ENCODE data around the gene PAX7. TPM values are rescaled to one million over a fixed set of nuclear protein-coding genes. Genes with fewer than 3 reads are reported as not detected.

Gene PAX7
- total and polyA plus RNA-seq, 2 donors (not counting 3 experiments of a cell fraction or from before 2014, with no cell fraction given), result not detected

DNA sequence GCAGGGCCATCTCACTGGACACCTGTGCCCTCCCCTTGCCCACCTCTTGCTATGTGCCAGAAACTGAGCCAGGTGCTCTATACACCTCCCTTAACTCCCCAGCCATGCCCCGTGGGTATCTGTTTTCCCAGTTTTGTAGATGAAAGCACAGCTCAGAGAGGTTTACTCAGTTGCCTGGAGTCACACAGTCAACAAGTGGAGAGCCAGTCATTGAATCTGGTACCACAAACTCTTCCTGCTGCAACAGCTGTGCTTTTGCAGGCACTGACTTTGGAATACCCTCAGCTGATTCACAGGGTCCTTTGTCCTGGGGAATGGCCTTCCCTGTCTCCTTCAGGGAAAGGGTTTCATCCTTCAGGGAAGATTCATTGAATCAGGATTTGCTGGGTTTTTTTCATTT is 22.1 kb downstream of the PAX7 start:
- H3K27me3 ChIP-seq (ENCODE audit: control insufficient read depth in 2 of 2, insufficient read depth in 2 of 2, low read length in 2 of 2), result peaks cover 23 to 35% of the 10 kb centered on the region in 2 experiments
- no peak for DNase-seq (ENCODE audit: low read depth, low spot score)
- ChIA-PET POLR2A (no interaction called here), CTCF (no interaction called here)
- TF ChIP-seq POLR2A (IDR thresholded peaks at IDR 0.05; ENCODE audit: low read depth, low read length) (no peak), EZH2 (IDR thresholded peaks at IDR 0.05; ENCODE audit: borderline replicate concordance, low read depth, low read length, severe bottlenecking) (peak; percentile 20)
- H3K79me2 ChIP-seq (ENCODE audit: control insufficient read depth, insufficient read depth, low read length), result no peaks in the 10 kb centered on the region
- H3K9me3 ChIP-seq (replicated peaks; ENCODE audit: control insufficient read depth, insufficient read depth, low read length), result no peaks in the 10 kb centered on the region
- H3K4me2 ChIP-seq (ENCODE audit: insufficient read depth, low read length), result no peak overlapping the region
- no peak for FAIRE-seq
- no peak overlapping the region for H3K4me3 ChIP-seq (replicated peaks in 1 of 3; ENCODE audit: insufficient read depth in 1 of 3, low read depth in 1 of 3, low read length in 3 of 3)
- dilution Hi-C loops (cut with MboI; ENCODE audit: extremely low pct_ligation_motif_present, low sequenced_read_pairs) (no loop called here), intact Hi-C loops (cut with micrococcal nuclease) (no loop called here)
- no peaks in the 10 kb centered on the region for H3K9me1 ChIP-seq (replicated peaks; ENCODE audit: control insufficient read depth, extremely low read depth, insufficient read depth, low read length)
- H3K4me1 ChIP-seq (ENCODE audit: control insufficient read depth, extremely low read depth, insufficient read depth, low read length), result no peaks in the 10 kb centered on the region
- H3K9ac ChIP-seq (replicated peaks; ENCODE audit: extremely low read depth, insufficient read depth, low read length), result no peak overlapping the region
- no peak overlapping the region for H2AFZ ChIP-seq (ENCODE audit: low read depth, low read length)
- no peaks in the 10 kb centered on the region for H3K36me3 ChIP-seq (ENCODE audit: control insufficient read depth in 2 of 2, extremely low read depth in 1 of 2, insufficient read depth in 2 of 2, low read length in 2 of 2)
- no TSS peak for BruUV-seq (replicated peaks)
- no peaks in the 10 kb centered on the region for H4K20me1 ChIP-seq (replicated peaks; ENCODE audit: control insufficient read depth, extremely low read depth, insufficient read depth, low read length)
- no peak overlapping the region for H3K27ac ChIP-seq (ENCODE audit: insufficient read depth, low read depth, low read length)

DNA sequence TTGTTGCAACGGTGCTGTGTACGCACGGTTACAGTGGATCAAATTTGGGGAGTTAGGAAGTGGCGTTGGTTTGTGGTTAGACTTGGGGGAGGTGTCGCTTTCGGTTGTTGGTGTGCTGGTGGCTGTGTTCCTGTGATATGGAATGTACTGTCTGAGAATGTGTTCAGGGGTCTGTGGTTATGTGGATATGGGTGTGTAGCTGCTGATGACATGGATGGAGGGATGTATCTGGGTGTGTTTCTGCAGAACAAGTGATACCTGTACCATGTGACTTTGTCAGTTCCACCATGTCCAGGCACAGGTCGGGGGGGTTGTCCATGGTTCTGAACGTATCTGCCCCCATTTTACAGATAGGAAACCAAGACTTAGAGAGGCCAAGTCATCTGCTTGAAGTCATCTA is 22.7 kb downstream of the PAX7 start:
- no peaks in the 10 kb centered on the region for H4K20me1 ChIP-seq (replicated peaks; ENCODE audit: control insufficient read depth, extremely low read depth, insufficient read depth, low read length)
- no peaks in the 10 kb centered on the region for H3K9me3 ChIP-seq (replicated peaks; ENCODE audit: control insufficient read depth, insufficient read depth, low read length)
- no peak overlapping the region for H2AFZ ChIP-seq (ENCODE audit: low read depth, low read length)
- TF ChIP-seq EZH2 (IDR thresholded peaks at IDR 0.05; ENCODE audit: borderline replicate concordance, low read depth, low read length, severe bottlenecking), result peak; percentile 49
- TF ChIP-seq, protein P1, sequence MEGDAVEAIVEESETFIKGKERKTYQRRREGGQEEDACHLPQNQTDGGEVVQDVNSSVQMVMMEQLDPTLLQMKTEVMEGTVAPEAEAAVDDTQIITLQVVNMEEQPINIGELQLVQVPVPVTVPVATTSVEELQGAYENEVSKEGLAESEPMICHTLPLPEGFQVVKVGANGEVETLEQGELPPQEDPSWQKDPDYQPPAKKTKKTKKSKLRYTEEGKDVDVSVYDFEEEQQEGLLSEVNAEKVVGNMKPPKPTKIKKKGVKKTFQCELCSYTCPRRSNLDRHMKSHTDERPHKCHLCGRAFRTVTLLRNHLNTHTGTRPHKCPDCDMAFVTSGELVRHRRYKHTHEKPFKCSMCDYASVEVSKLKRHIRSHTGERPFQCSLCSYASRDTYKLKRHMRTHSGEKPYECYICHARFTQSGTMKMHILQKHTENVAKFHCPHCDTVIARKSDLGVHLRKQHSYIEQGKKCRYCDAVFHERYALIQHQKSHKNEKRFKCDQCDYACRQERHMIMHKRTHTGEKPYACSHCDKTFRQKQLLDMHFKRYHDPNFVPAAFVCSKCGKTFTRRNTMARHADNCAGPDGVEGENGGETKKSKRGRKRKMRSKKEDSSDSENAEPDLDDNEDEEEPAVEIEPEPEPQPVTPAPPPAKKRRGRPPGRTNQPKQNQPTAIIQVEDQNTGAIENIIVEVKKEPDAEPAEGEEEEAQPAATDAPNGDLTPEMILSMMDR (IDR thresholded peaks at IDR 0.05; ENCODE audit: extremely low read depth in 1 of 2, insufficient read depth in 1 of 2, low read depth in 1 of 2, low read length in 2 of 2), result no peak
- H3K36me3 ChIP-seq (ENCODE audit: control insufficient read depth in 2 of 2, extremely low read depth in 1 of 2, insufficient read depth in 2 of 2, low read length in 2 of 2), result no peaks in the 10 kb centered on the region
- no peak overlapping the region for H3K4me2 ChIP-seq (ENCODE audit: insufficient read depth, low read length)
- no peak overlapping the region for H3K4me3 ChIP-seq (replicated peaks in 1 of 3; ENCODE audit: insufficient read depth in 1 of 3, low read depth in 1 of 3, low read length in 3 of 3)
- BruUV-seq (replicated peaks), result no TSS peak
- H3K79me2 ChIP-seq (ENCODE audit: control insufficient read depth, insufficient read depth, low read length), result no peaks in the 10 kb centered on the region
- no peaks in the 10 kb centered on the region for H3K4me1 ChIP-seq (ENCODE audit: control insufficient read depth, extremely low read depth, insufficient read depth, low read length)
- no peak overlapping the region for H3K27ac ChIP-seq (ENCODE audit: insufficient read depth, low read depth, low read length)
- H3K9ac ChIP-seq (replicated peaks; ENCODE audit: extremely low read depth, insufficient read depth, low read length), result no peak overlapping the region
- no peak for FAIRE-seq
- CTCF ChIA-PET, result interaction anchor here (0.9 kb wide), 1 partner anchor 21 kb away, joined by 3 read pairs; no protein-coding TSS in a partner anchor
- POLR2A ChIA-PET, result no interaction called here
- H3K27me3 ChIP-seq (ENCODE audit: control insufficient read depth in 2 of 2, insufficient read depth in 2 of 2, low read length in 2 of 2), result peaks cover 19 to 31% of the 10 kb centered on the region in 2 experiments
- H3K9me1 ChIP-seq (replicated peaks; ENCODE audit: control insufficient read depth, extremely low read depth, insufficient read depth, low read length), result no peaks in the 10 kb centered on the region
- DNase-seq (ENCODE audit: low read depth, low spot score), result no peak
- dilution Hi-C loops (cut with MboI; ENCODE audit: extremely low pct_ligation_motif_present, low sequenced_read_pairs), result no loop called here
- intact Hi-C loops (cut with micrococcal nuclease), result no loop called here
